DOHH2 (cell line): ENCODE data around the gene FAIM2.

Experiments used
- H3F3A ChIP-seq: fragments of 200-600 bp; sonication (generic), shearing (Covaris generic); 2 replicates; pipeline ENCODE4 v1.6.0; 2016; ENCODE audit warnings: antibody characterized with exemption, mild to moderate bottlenecking; ENCODE audit not compliant: control insufficient read depth, insufficient read depth
- H3K27ac ChIP-seq: fragments of 200-600 bp; sonication (generic); 2 replicates; pipeline ENCODE4 v1.5.1; 2014; ENCODE audit warnings: low read depth, mild to moderate bottlenecking, low read length, moderate library complexity
- H3K27me3 ChIP-seq: fragments of 200-600 bp; sonication (generic); 2 replicates; pipeline ENCODE4 v1.6.1; 2014; ENCODE audit warnings: mild to moderate bottlenecking, low read length, mixed read lengths; ENCODE audit not compliant: control insufficient read depth
- H3K36me3 ChIP-seq: fragments of 200-600 bp; sonication (generic); 2 replicates; pipeline ENCODE4 v1.6.1; 2014; ENCODE audit warnings: mild to moderate bottlenecking, low read length, moderate library complexity, mixed read lengths; ENCODE audit not compliant: control insufficient read depth
- H3K4me1 ChIP-seq: fragments of 200-600 bp; sonication (generic); 2 replicates; pipeline ENCODE4 v1.6.1; 2014; ENCODE audit warnings: mild to moderate bottlenecking, low read length, mixed read lengths; ENCODE audit not compliant: control insufficient read depth
- H3K4me2 ChIP-seq: fragments of 200-600 bp; sonication (generic); 2 replicates; pipeline ENCODE4 v1.6.0; 2014; ENCODE audit warnings: mild to moderate bottlenecking, low read length, moderate library complexity
- H3K4me3 ChIP-seq: fragments of 200-600 bp; sonication (generic); 2 replicates; pipeline ENCODE4 v1.5.1; 2014; ENCODE audit warnings: mild to moderate bottlenecking, low read length, mixed read lengths
- H3K79me2 ChIP-seq: fragments of 200-600 bp; sonication (generic); 2 replicates; pipeline ENCODE4 v1.6.1; 2014; ENCODE audit warnings: mild to moderate bottlenecking, low read length, mixed read lengths; ENCODE audit not compliant: control insufficient read depth
- H3K9me2 ChIP-seq: fragments of 200-600 bp; sonication (generic); replicated peaks from 2 replicates; pipeline ENCODE4 v1.6.1; 2014; ENCODE audit warnings: mild to moderate bottlenecking, low read length, mixed read lengths; ENCODE audit not compliant: control insufficient read depth
- H3K9me3 ChIP-seq: fragments of 200-600 bp; sonication (generic); 2 replicates; pipeline ENCODE4 v1.6.1; 2014; ENCODE audit warnings: antibody characterized with exemption, low read length, mixed read lengths; ENCODE audit not compliant: control insufficient read depth, insufficient read depth
- H4K20me1 ChIP-seq: fragments of 200-600 bp; sonication (generic); 2 replicates; pipeline ENCODE4 v1.6.0; 2014; ENCODE audit warnings: low read depth, mild to moderate bottlenecking, antibody characterized with exemption, low read length, moderate library complexity; ENCODE audit not compliant: control insufficient read depth, insufficient read depth
- CTCF ChIP-seq: fragments of 200-600 bp; sonication (generic); IDR thresholded peaks from one replicate; pipeline ENCODE4 v1.5.1; 2014; ENCODE audit warnings: antibody characterized with exemption, mild to moderate bottlenecking, low read depth, low read length; ENCODE audit not compliant: poor library complexity, severe bottlenecking
- EZH2phosphoT487 ChIP-seq: fragments of 200-600 bp; sonication (generic); IDR thresholded peaks from 2 replicates; pipeline ENCODE4 v1.6.1; 2017; ENCODE audit warnings: borderline replicate concordance, mild to moderate bottlenecking, antibody characterized with exemption, low read length, moderate library complexity, mixed read lengths

The FAIM2 gene

GRCh38 chr12:49887091-49887490 is 16.6 kb downstream of the FAIM2 start:
- peaks cover 7% of the 10 kb centered on the region; the same call in 1 of the 2 replicates for H3K27me3 ChIP-seq
- no peak for TF ChIP-seq CTCF
- no peak for TF ChIP-seq EZH2phosphoT487
- no peak overlapping the region for H3K4me2 ChIP-seq
- no peaks in the 10 kb centered on the region for H3F3A ChIP-seq
- H3K27ac ChIP-seq, result no peak overlapping the region
- H3K79me2 ChIP-seq, result no peaks in the 10 kb centered on the region
- no peaks in the 10 kb centered on the region for H3K9me3 ChIP-seq
- no peaks in the 10 kb centered on the region for H3K9me2 ChIP-seq
- no peaks in the 10 kb centered on the region for H4K20me1 ChIP-seq
- no peak overlapping the region for H3K4me3 ChIP-seq
- H3K4me1 ChIP-seq, result no peaks in the 10 kb centered on the region
- H3K36me3 ChIP-seq, result no peaks in the 10 kb centered on the region

GRCh38 chr12:49885663-49886461 is 17.8 kb downstream of the FAIM2 start:
- no peaks in the 10 kb centered on the region; the same call in 1 of the 2 replicates for H3F3A ChIP-seq
- no peaks in the 10 kb centered on the region for H4K20me1 ChIP-seq
- no peaks in the 10 kb centered on the region for H3K9me3 ChIP-seq
- no peak overlapping the region for H3K4me3 ChIP-seq
- H3K9me2 ChIP-seq, result no peaks in the 10 kb centered on the region
- no peak overlapping the region for H3K27ac ChIP-seq
- TF ChIP-seq CTCF, result no peak
- TF ChIP-seq EZH2phosphoT487, result no peak
- H3K27me3 ChIP-seq, result peaks cover 3% of the 10 kb centered on the region; the same call in 1 of the 2 replicates
- H3K36me3 ChIP-seq, result no peaks in the 10 kb centered on the region
- H3K79me2 ChIP-seq, result no peaks in the 10 kb centered on the region
- H3K4me2 ChIP-seq, result no peak overlapping the region
- H3K4me1 ChIP-seq, result no peaks in the 10 kb centered on the region

GRCh38 chr12:49885118-49885517 is 18.6 kb downstream of the FAIM2 start:
- peaks cover 3% of the 10 kb centered on the region for H3F3A ChIP-seq
- 0 out of 2 replicates have a peak, but pooled peaks cover 2% of the 10 kb centered on the region for H3K27me3 ChIP-seq
- H3K9me3 ChIP-seq, result no peaks in the 10 kb centered on the region
- no peaks in the 10 kb centered on the region for H3K4me1 ChIP-seq
- H4K20me1 ChIP-seq, result no peaks in the 10 kb centered on the region
- H3K79me2 ChIP-seq, result no peaks in the 10 kb centered on the region
- H3K9me2 ChIP-seq, result no peaks in the 10 kb centered on the region
- TF ChIP-seq CTCF (no peak), EZH2phosphoT487 (no peak)
- no peaks in the 10 kb centered on the region for H3K36me3 ChIP-seq
- no peak overlapping the region for H3K27ac ChIP-seq
- H3K4me2 ChIP-seq, result no peak overlapping the region
- H3K4me3 ChIP-seq, result no peak overlapping the region
